GM13977 (cell line): Measurements from ENCODE around the gene RHOU.

Experiments used
- DNase-seq: peaks from one replicate; pipeline ENCODE4 v3.0.0; 2012; ENCODE audit warnings: low spot score
- CTCF ChIP-seq: IDR thresholded peaks from 2 replicates; pipeline ENCODE4 v1.5.1; 2012; ENCODE audit warnings: mild to moderate bottlenecking, control low read depth; ENCODE audit not compliant: insufficient read depth; ENCODE audit errors: extremely low read depth, missing control alignments
- in situ Hi-C: fragments of 300-500 bp; cut with MboI; formaldehyde crosslinking; loops from one replicate; pipeline ENCODE4 v1.12.0; 2022; ENCODE audit warnings: low sequenced_read_pairs, low pct_unique_long_range_greater_than_20kb, mixed read lengths, inconsistent platforms; ENCODE audit not compliant: unreplicated experiment

RHOU gene

GRCh38 chr1:228748431-228748830 is 13.2 kb downstream of the RHOU start:
- DNase-seq = no peak
- in situ Hi-C loops = no loop called here

GRCh38 chr1:228749765-228750164 is 14.5 kb downstream of the RHOU start:
- in situ Hi-C loops = no loop called here
- no peak for DNase-seq
- no peak for TF ChIP-seq CTCF

More at GRCh38 chr1:228748431-228748830, 13.2 kb downstream of the RHOU start:
- TF ChIP-seq CTCF = no peak

GRCh38 chr1:228750915-228751314 is 15.6 kb downstream of the RHOU start:
- DNase-seq = no peak
- in situ Hi-C loops = no loop called here
- no peak for TF ChIP-seq CTCF

- no peak for DNase-seq
- TF ChIP-seq CTCF = no peak
- in situ Hi-C loops = no loop called here
These were observed 16.2 kb downstream of the RHOU start for GRCh38 chr1:228751360-228752098.

- no peak for TF ChIP-seq CTCF
These were observed 17.0 kb downstream of the RHOU start for GRCh38 chr1:228752258-228752657.

GRCh38 chr1:228752675-228753265 is 17.5 kb downstream of the RHOU start:
- in situ Hi-C loops = no loop called here
- no peak for DNase-seq
- TF ChIP-seq CTCF = no peak

More at GRCh38 chr1:228752258-228752657, 17.0 kb downstream of the RHOU start:
- DNase-seq = no peak
- in situ Hi-C loops = no loop called here
